ENCODE measurements around the gene PLCB3. TPM values are rescaled to one million over a fixed set of nuclear protein-coding genes. Genes with fewer than 3 reads are reported as not detected.
"Not testable (repeated sequence)": the region's sequence is repeated elsewhere in the genome, so short reads cannot be mapped to it uniquely, and the experiment has no call there.

PLCB3 gene
- total RNA-seq, 4 donors from 2014 or later = 64.5 to 115 (median 91.2) TPM

DNA sequence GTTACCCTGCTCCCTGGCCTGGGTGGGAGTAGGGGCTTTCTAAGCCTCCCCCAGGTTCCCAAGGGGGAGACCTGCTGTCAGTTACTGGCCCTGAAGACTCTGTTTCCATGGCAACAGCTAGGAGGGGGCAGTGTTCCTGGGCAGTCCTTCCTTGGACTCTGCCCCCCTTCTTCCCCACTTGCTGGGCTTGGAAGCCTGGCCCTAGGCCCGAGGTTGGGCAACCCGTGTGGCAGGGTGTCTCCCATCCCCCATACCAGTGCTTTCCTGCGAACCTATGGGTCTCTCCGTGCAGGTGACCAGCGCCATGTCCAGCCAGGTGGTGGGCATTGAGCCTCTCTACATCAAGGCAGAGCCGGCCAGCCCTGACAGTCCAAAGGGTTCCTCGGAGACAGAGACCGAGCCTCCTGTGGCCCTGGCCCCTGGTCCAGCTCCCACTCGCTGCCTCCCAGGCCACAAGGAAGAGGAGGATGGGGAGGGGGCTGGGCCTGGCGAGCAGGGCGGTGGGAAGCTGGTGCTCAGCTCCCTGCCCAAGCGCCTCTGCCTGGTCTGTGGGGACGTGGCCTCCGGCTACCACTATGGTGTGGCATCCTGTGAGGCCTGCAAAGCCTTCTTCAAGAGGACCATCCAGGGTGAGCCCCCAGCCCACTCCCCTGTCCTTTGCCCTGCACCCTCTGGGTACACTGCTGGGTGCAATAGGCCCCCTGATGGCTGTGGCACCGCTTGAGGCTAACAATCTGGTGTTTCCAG, 55.7 kb downstream of the PLCB3 start:
- H3K4me1 ChIP-seq = peaks cover 4 to 29% (median 25%) of the 10 kb centered on the region in 4 donors
- peak; percentile 65 for DNase-seq
- peaks cover 1% of the 10 kb centered on the region for H3K27me3 ChIP-seq
- in situ Hi-C loops (cut with MboI; ENCODE audit: low pct_ligation_motif_present in 1 of 4, low pct_unique_long_range_greater_than_20kb in 1 of 4, low sequenced_read_pairs in 3 of 4) (no loop called here), intact Hi-C loops (cut with DNase I; ENCODE audit: low total_unique reads) (no loop called here)
- H3K27ac ChIP-seq = peak overlapping the region; percentile 90 to 99 (median 98)
- no peak for TF ChIP-seq EP300 (IDR thresholded peaks at IDR 0.05; ENCODE audit: low read depth)
- TF ChIP-seq, protein P1, sequence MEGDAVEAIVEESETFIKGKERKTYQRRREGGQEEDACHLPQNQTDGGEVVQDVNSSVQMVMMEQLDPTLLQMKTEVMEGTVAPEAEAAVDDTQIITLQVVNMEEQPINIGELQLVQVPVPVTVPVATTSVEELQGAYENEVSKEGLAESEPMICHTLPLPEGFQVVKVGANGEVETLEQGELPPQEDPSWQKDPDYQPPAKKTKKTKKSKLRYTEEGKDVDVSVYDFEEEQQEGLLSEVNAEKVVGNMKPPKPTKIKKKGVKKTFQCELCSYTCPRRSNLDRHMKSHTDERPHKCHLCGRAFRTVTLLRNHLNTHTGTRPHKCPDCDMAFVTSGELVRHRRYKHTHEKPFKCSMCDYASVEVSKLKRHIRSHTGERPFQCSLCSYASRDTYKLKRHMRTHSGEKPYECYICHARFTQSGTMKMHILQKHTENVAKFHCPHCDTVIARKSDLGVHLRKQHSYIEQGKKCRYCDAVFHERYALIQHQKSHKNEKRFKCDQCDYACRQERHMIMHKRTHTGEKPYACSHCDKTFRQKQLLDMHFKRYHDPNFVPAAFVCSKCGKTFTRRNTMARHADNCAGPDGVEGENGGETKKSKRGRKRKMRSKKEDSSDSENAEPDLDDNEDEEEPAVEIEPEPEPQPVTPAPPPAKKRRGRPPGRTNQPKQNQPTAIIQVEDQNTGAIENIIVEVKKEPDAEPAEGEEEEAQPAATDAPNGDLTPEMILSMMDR (IDR thresholded peaks at IDR 0.05) = no peak
- WGBS, 2 donors (ENCODE audit: low coverage in 1 of 2) = 61% methylated on average over 7 of the region's 15 CpGs; no CpG with 5 or more reads in 1 of the 2 donors
- peak overlapping the region in 3 of 4 donors; percentile 56 to 81 (median 65) for H3K4me3 ChIP-seq
- no peaks in the 10 kb centered on the region for H3K36me3 ChIP-seq
- H3K9me3 ChIP-seq = no peaks in the 10 kb centered on the region

DNA sequence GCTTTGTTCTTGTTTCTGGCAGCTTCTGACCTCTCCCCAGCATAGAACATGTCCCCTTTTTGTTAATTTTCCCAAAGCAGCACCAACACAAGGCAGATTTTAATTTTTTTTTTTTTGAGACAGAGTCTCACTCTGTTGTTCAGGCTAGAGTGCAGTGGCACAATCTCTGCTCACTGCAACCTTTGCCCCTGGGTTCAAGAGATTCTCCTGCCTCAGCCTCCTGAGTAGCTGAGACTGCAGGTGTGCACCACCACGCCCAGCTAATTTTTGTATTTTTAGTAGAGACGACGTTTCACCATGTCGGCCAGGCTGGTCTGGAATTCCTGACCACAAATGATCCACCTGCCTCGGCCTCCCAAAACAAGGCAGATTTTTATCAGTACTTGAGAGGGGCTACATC, 56.5 kb downstream of the PLCB3 start:
- H3K36me3 ChIP-seq; in situ Hi-C loops (cut with MboI; ENCODE audit: low pct_ligation_motif_present in 1 of 4, low pct_unique_long_range_greater_than_20kb in 1 of 4, low sequenced_read_pairs in 3 of 4); DNase-seq; intact Hi-C loops (cut with DNase I; ENCODE audit: low total_unique reads); H3K9me3 ChIP-seq; H3K27me3 ChIP-seq: not testable (repeated sequence)
- Histone ChIP-seq H3K4me1 (peaks cover 4 to 35% (median 25%) of the 10 kb centered on the region in 4 donors), H3K27ac (peak overlapping the region in 3 of 4 donors; percentile 90 to 99 (median 96)), H3K4me3 (peak overlapping the region in 1 of 4 donors; percentile 65)
- WGBS, 2 donors (ENCODE audit: low coverage in 1 of 2) = 59% methylated on average over 5 of the region's 5 CpGs; no CpG with 5 or more reads in 1 of the 2 donors

DNA sequence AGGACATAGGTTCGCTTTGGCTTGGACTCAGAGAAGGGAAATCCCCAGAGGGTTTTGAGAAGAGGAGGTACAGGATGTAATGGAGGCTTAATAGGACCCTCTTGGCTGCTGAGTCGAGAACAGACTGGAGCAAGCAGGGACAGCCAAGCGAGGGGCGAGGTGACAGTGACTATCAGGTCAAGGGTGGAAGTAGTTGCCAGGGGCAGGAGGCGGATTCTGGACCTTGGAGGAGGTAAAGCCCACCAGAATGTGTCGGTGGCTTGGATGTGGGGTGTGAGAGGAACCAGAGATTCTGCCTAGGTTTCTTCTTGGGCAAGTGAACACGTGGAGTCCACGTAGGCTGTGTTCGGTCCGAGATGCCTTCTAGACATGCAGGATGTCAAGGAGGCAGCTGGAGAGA, 61.6 kb downstream of the PLCB3 start:
- no peak for DNase-seq
- WGBS, 2 donors (ENCODE audit: low coverage in 1 of 2) = 83 to 89% methylated on average over 1 to 10 of the region's 10 CpGs
- Histone ChIP-seq H3K9me3 (no peaks in the 10 kb centered on the region), H3K4me1 (peaks cover 4 to 29% (median 13%) of the 10 kb centered on the region in 4 donors), H3K27me3 (no peaks in the 10 kb centered on the region), H3K36me3 (peaks cover 0 to 11% (median 3%) of the 10 kb centered on the region in 4 donors), H3K27ac (peak overlapping the region in 3 of 4 donors; percentile 51 to 68 (median 62)), H3K4me3 (no peak overlapping the region)
- in situ Hi-C loops (cut with MboI; ENCODE audit: low pct_ligation_motif_present in 1 of 4, low pct_unique_long_range_greater_than_20kb in 1 of 4, low sequenced_read_pairs in 3 of 4) = no loop called here
- intact Hi-C loops (cut with DNase I; ENCODE audit: low total_unique reads) = no loop called here
- TF ChIP-seq, protein P1 (IDR thresholded peaks at IDR 0.05) = no peak
- no peak for TF ChIP-seq POLR2AphosphoS5 (IDR thresholded peaks at IDR 0.05)
- no peak for TF ChIP-seq EP300 (IDR thresholded peaks at IDR 0.05; ENCODE audit: low read depth)
- no peak for TF ChIP-seq POLR2A (IDR thresholded peaks at IDR 0.05)

DNA sequence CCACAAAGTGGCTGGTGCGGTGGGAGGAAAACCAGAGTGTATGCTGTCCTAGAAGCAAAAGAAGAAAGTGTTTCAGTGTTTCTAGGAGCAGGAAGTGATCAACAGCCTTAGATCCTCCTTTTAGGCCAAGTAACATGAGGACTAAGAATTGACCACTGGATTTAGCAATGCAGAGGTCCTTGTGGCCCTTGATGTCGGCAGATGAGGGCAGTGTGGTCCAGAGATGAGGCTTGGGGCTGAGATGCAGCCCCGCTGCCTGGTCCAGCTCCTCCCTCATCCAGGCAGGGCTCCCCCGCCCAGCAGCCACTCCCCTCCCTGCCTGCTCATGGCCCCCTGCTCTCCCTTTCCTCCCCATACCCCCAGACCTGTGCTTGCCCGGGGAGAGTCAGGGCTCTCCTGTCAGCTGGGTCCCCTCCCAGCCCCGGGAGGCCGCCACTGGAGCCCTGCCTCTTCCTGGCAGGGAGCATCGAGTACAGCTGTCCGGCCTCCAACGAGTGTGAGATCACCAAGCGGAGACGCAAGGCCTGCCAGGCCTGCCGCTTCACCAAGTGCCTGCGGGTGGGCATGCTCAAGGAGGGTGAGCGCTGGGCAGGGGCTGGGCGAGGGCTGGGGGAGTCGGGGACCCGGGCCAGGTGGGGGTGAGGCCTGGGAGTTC, 62.3 kb downstream of the PLCB3 start:
- TF ChIP-seq POLR2AphosphoS5 (IDR thresholded peaks at IDR 0.05) = peak in 1 of 3 donors; percentile 23
- TF ChIP-seq, protein P1 (IDR thresholded peaks at IDR 0.05) = no peak
- in situ Hi-C loops (cut with MboI; ENCODE audit: low pct_ligation_motif_present in 1 of 4, low pct_unique_long_range_greater_than_20kb in 1 of 4, low sequenced_read_pairs in 3 of 4) (no loop called here), intact Hi-C loops (cut with DNase I; ENCODE audit: low total_unique reads) (no loop called here)
- peak overlapping the region; percentile 34 to 68 (median 56) for H3K27ac ChIP-seq
- no peak overlapping the region for H3K4me3 ChIP-seq
- peaks cover 4 to 28% (median 14%) of the 10 kb centered on the region in 4 donors for H3K4me1 ChIP-seq
- peaks cover 0 to 11% (median 3%) of the 10 kb centered on the region in 4 donors for H3K36me3 ChIP-seq
- H3K9me3 ChIP-seq = no peaks in the 10 kb centered on the region
- peak; percentile 47 for DNase-seq
- WGBS, 2 donors (ENCODE audit: low coverage in 1 of 2) = 67% methylated on average over 1 to 11 of the region's 18 CpGs
- no peaks in the 10 kb centered on the region for H3K27me3 ChIP-seq
